Measurements from ENCODE around the gene SLC9A1. TPM values are rescaled to one million over a fixed set of nuclear protein-coding genes. Genes with fewer than 3 reads are reported as not detected.

The SLC9A1 gene
- polyA plus RNA-seq, 1 of the 3 experiments (the other 2 are of a cell fraction): 11.4 TPM

DNA sequence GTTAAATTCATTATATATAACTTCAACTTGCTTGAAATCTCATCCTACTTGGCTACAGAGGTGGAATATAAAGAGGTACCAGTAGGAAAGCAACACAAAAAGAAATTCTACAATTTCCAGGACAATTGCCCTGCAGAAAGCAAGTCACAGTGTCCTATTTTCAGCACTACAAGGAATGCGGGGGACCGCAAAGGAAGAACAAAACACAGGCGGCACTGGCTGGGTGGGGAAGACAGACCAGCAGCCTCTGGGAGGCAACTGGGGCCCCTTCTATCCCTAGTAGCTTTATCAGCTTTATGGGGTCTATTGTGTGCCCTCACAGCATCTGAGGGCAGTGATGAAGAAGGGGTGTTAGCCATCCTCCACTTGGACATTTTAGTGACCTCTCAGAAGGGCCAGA is 30.5 kb downstream of the SLC9A1 start:
- no peaks in the 10 kb centered on the region for H3K36me3 ChIP-seq (replicated peaks in 1 of 2; ENCODE audit: control insufficient read depth in 1 of 2, insufficient read depth in 2 of 2, low read length in 1 of 2)
- no peaks in the 10 kb centered on the region; the same call in 1 of the 2 replicates for H3K79me2 ChIP-seq (ENCODE audit: insufficient read depth)
- no peak for TF ChIP-seq TAF1 (IDR thresholded peaks at IDR 0.05; ENCODE audit: borderline replicate concordance, low read depth, low read length)
- TF ChIP-seq, protein P1, sequence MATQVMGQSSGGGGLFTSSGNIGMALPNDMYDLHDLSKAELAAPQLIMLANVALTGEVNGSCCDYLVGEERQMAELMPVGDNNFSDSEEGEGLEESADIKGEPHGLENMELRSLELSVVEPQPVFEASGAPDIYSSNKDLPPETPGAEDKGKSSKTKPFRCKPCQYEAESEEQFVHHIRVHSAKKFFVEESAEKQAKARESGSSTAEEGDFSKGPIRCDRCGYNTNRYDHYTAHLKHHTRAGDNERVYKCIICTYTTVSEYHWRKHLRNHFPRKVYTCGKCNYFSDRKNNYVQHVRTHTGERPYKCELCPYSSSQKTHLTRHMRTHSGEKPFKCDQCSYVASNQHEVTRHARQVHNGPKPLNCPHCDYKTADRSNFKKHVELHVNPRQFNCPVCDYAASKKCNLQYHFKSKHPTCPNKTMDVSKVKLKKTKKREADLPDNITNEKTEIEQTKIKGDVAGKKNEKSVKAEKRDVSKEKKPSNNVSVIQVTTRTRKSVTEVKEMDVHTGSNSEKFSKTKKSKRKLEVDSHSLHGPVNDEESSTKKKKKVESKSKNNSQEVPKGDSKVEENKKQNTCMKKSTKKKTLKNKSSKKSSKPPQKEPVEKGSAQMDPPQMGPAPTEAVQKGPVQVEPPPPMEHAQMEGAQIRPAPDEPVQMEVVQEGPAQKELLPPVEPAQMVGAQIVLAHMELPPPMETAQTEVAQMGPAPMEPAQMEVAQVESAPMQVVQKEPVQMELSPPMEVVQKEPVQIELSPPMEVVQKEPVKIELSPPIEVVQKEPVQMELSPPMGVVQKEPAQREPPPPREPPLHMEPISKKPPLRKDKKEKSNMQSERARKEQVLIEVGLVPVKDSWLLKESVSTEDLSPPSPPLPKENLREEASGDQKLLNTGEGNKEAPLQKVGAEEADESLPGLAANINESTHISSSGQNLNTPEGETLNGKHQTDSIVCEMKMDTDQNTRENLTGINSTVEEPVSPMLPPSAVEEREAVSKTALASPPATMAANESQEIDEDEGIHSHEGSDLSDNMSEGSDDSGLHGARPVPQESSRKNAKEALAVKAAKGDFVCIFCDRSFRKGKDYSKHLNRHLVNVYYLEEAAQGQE (IDR thresholded peaks at IDR 0.05; ENCODE audit: low read depth, low read length): no peak
- TF ChIP-seq RFX5 (IDR thresholded peaks at IDR 0.05; ENCODE audit: low read length): no peak
- no peak for TF ChIP-seq RCOR1 (IDR thresholded peaks at IDR 0.05; ENCODE audit: low read length)
- TF ChIP-seq RAD21 (IDR thresholded peaks at IDR 0.05; ENCODE audit: low read length): no peak
- no peak for TF ChIP-seq SMC3 (IDR thresholded peaks at IDR 0.05; ENCODE audit: low read depth, low read length)
- TF ChIP-seq ELF1 (IDR thresholded peaks at IDR 0.05): no peak
- CTCF ChIA-PET: interaction anchor here (0.8 to 2.2 kb wide), 4 partner anchors 22 to 172 kb away, joined by 3 to 6 read pairs (median 3); no protein-coding TSS in a partner anchor
- H3K9ac ChIP-seq: no peak overlapping the region
- H2AFZ ChIP-seq (ENCODE audit: low read depth): no peak overlapping the region
- 94% methylated on average over 3 of the region's 3 CpGs for WGBS (ENCODE audit: low lambda C conversion rate)
- no peaks in the 10 kb centered on the region for H3K27me3 ChIP-seq (ENCODE audit: insufficient read depth)
- DNase-seq: no peak
- no peaks in the 10 kb centered on the region for H3K9me3 ChIP-seq
- POLR2A ChIA-PET: no interaction called here
- H3K9me2 ChIP-seq: no peaks in the 10 kb centered on the region
- H3K27ac ChIP-seq (ENCODE audit: low read depth in 2 of 2, low read length in 1 of 2): no peak overlapping the region
- H4K20me1 ChIP-seq (ENCODE audit: insufficient read depth): no peaks in the 10 kb centered on the region
- H3K4me3 ChIP-seq (ENCODE audit: low read depth in 2 of 2, low read length in 1 of 2): no peak overlapping the region
- H3F3A ChIP-seq (replicated peaks; ENCODE audit: insufficient read depth): peaks cover 4% of the 10 kb centered on the region
- no peak overlapping the region for H3K4me2 ChIP-seq
- H3K4me1 ChIP-seq (ENCODE audit: control insufficient read depth in 1 of 2, insufficient read depth in 2 of 2, low read depth in 1 of 2, low read length in 1 of 2): peaks cover 0 to 18% of the 10 kb centered on the region in 2 experiments; a peak in 3 of 4 replicates

- no peak overlapping the region for H3K4me3 ChIP-seq (ENCODE audit: low read depth in 2 of 2, low read length in 1 of 2)
- no peaks in the 10 kb centered on the region for H4K20me1 ChIP-seq (ENCODE audit: insufficient read depth)
- no peaks in the 10 kb centered on the region for H3K27me3 ChIP-seq (ENCODE audit: insufficient read depth)
- no peaks in the 10 kb centered on the region; the same call in 1 of the 2 replicates for H3K79me2 ChIP-seq (ENCODE audit: insufficient read depth)
- ChIA-PET POLR2A (no interaction called here), CTCF (interaction anchor here (0.7 to 1.5 kb wide), 5 partner anchors 11 to 78 kb away, joined by 3 to 7 read pairs (median 4); no protein-coding TSS in a partner anchor)
- 19% methylated on average over 3 of the region's 4 CpGs for WGBS (ENCODE audit: low lambda C conversion rate)
- H3K9me2 ChIP-seq: no peaks in the 10 kb centered on the region
- H3K36me3 ChIP-seq (replicated peaks in 1 of 2; ENCODE audit: control insufficient read depth in 1 of 2, insufficient read depth in 2 of 2, low read length in 1 of 2): no peaks in the 10 kb centered on the region
- H2AFZ ChIP-seq (ENCODE audit: low read depth): peak overlapping the region; percentile 44; the same call in 1 of the 2 replicates
- peaks cover 4% of the 10 kb centered on the region for H3F3A ChIP-seq (replicated peaks; ENCODE audit: insufficient read depth)
- H3K27ac ChIP-seq (ENCODE audit: low read depth in 2 of 2, low read length in 1 of 2): peak overlapping the region; percentile 7 to 69
- peaks cover 0 to 30% of the 10 kb centered on the region in 2 experiments; a peak in 3 of 4 replicates for H3K4me1 ChIP-seq (ENCODE audit: control insufficient read depth in 1 of 2, insufficient read depth in 2 of 2, low read depth in 1 of 2, low read length in 1 of 2)
- peak overlapping the region; percentile 67; the same call in 1 of the 2 replicates for H3K4me2 ChIP-seq
- no peaks in the 10 kb centered on the region for H3K9me3 ChIP-seq
- H3K9ac ChIP-seq: no peak overlapping the region
- no peak for DNase-seq
- TF ChIP-seq YY1 (IDR thresholded peaks at IDR 0.05; ENCODE audit: low read depth) (no peak), RAD21 (IDR thresholded peaks at IDR 0.05; ENCODE audit: low read length) (no peak), FOSL2 (IDR thresholded peaks at IDR 0.05; ENCODE audit: borderline replicate concordance, low read depth) (peak; percentile 86), NFIC (IDR thresholded peaks at IDR 0.05; ENCODE audit: borderline replicate concordance) (no peak), ZBTB33 (IDR thresholded peaks at IDR 0.05; ENCODE audit: borderline replicate concordance, low read depth) (no peak), SMC3 (IDR thresholded peaks at IDR 0.05; ENCODE audit: low read depth, low read length) (no peak), TCF12 (IDR thresholded peaks at IDR 0.05) (peak; percentile 64; the same call in 1 of the 2 replicates), MXI1 (IDR thresholded peaks at IDR 0.05; ENCODE audit: low read depth, low read length) (no peak), FOXJ3 (CRISPR knock-in tag; IDR thresholded peaks at IDR 0.05) (no peak), RFX5 (IDR thresholded peaks at IDR 0.05; ENCODE audit: low read length) (no peak), GATA2 (CRISPR knock-in tag; IDR thresholded peaks at IDR 0.05) (no peak), CHD2 (IDR thresholded peaks at IDR 0.05; ENCODE audit: low read length, partially characterized antibody) (no peak), TEAD4 (IDR thresholded peaks at IDR 0.05; ENCODE audit: borderline replicate concordance, insufficient read depth) (no peak)
- TF ChIP-seq, protein P2, sequence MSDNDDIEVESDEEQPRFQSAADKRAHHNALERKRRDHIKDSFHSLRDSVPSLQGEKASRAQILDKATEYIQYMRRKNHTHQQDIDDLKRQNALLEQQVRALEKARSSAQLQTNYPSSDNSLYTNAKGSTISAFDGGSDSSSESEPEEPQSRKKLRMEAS (IDR thresholded peaks at IDR 0.05; ENCODE audit: low read depth): 0 out of 2 replicates have a peak, but pooled peaks have one; percentile 15
- TF ChIP-seq, protein P3, sequence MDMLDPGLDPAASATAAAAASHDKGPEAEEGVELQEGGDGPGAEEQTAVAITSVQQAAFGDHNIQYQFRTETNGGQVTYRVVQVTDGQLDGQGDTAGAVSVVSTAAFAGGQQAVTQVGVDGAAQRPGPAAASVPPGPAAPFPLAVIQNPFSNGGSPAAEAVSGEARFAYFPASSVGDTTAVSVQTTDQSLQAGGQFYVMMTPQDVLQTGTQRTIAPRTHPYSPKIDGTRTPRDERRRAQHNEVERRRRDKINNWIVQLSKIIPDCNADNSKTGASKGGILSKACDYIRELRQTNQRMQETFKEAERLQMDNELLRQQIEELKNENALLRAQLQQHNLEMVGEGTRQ (IDR thresholded peaks at IDR 0.05; ENCODE audit: borderline replicate concordance, low read depth, low read length): no peak
- TF ChIP-seq, protein P4, sequence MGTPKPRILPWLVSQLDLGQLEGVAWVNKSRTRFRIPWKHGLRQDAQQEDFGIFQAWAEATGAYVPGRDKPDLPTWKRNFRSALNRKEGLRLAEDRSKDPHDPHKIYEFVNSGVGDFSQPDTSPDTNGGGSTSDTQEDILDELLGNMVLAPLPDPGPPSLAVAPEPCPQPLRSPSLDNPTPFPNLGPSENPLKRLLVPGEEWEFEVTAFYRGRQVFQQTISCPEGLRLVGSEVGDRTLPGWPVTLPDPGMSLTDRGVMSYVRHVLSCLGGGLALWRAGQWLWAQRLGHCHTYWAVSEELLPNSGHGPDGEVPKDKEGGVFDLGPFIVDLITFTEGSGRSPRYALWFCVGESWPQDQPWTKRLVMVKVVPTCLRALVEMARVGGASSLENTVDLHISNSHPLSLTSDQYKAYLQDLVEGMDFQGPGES (IDR thresholded peaks at IDR 0.05; ENCODE audit: low read depth, low read length): no peak
These were observed 32.3 kb downstream of the SLC9A1 start for GRCh38 chr1:27122652-27123051.
